Vagina (tissue), 2 donors: Measurements from ENCODE around the gene THG1L. TPM values are rescaled to one million over a fixed set of nuclear protein-coding genes. Genes with fewer than 3 reads are reported as not detected.

Source experiments
- DNase-seq, 2 donors: peaks; one replicate each; pipeline ENCODE4 v3.0.0-alpha.2; 2017; ENCODE audit errors: extremely low spot score in 2 of 2
- H3K27ac ChIP-seq: fragments of 200-600 bp; sonication (generic); one replicate; pipeline ENCODE4 v1.5.1; 2019
- H3K27me3 ChIP-seq: fragments of 200-600 bp; sonication (generic); one replicate; pipeline ENCODE4 v1.5.1; 2019
- H3K36me3 ChIP-seq, 2 donors: fragments of 200-600 bp; sonication (generic); one replicate each; pipeline ENCODE4 v1.5.1; 2017 to 2019
- H3K4me1 ChIP-seq: fragments of 200-600 bp; sonication (generic); one replicate; pipeline ENCODE4 v1.5.1; 2019
- H3K4me3 ChIP-seq, 2 donors: fragments of 200-600 bp; sonication (generic); 1 replicate in 1 of 2; 2 replicates in 1 of 2; pipeline ENCODE4 v1.5.1; 2016 to 2019
- H3K9me3 ChIP-seq: fragments of 200-600 bp; sonication (generic); one replicate; pipeline ENCODE4 v1.5.1; 2019
- CTCF ChIP-seq, 3 experiments: fragments of 450-650 bp in 2 of 3; fragments of 200-600 bp in 1 of 3; sonication (generic) in 1 of 3; IDR thresholded peaks; one replicate each; pipeline ENCODE4 v1.5.1; 2017 to 2019; ENCODE audit warnings: antibody characterized with exemption in 3 of 3, mild to moderate bottlenecking in 2 of 3, moderate library complexity in 2 of 3
- POLR2A ChIP-seq, 2 donors: fragments of 450-650 bp; IDR thresholded peaks; one replicate each; pipeline ENCODE4 v1.6.1; 2017; ENCODE audit warnings: antibody characterized with exemption in 2 of 2, mild to moderate bottlenecking in 2 of 2, moderate library complexity in 2 of 2
- POLR2AphosphoS5 ChIP-seq, 2 donors: sonication (generic); formaldehyde crosslinking; IDR thresholded peaks; one replicate each; pipeline ENCODE4 v1.9.0; 2017; ENCODE audit warnings: antibody characterized with exemption in 2 of 2, mild to moderate bottlenecking in 2 of 2, low read depth in 1 of 2; ENCODE audit not compliant: insufficient read depth in 1 of 2
- intact Hi-C: fragments of 100-400 bp; cut with DNase I; formaldehyde crosslinking; loops from one replicate; pipeline ENCODE4 v1.15.1; 2023
- total RNA-seq: library from RNA; depleted of rRNA; stranded (reverse); fragments of >200 nt; gene quantifications from one replicate; pipeline ENCODE4 v1.2.3, GENCODE V29; 2016

The THG1L gene
- total RNA-seq, 1 donor from 2014 or later = 10.3 TPM

DNA sequence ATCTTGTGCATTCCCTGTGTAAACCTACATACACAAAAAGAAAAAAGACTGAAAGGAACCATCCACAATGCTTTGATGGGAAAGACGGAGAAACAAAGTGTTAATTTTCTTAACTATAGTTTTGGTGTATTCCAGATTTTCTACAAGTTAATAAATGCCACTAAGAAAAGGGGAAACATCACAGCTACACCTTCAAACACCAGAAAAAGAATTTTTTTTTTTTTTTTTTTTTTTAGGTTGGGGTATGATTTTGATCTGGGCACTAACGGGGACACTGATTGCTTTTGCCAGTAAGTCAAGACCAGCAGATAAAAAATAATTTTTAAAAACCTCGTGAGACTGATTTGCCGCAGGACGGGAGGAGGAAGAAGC lies 334 bp upstream of the THG1L start:
- no peak for DNase-seq
- Histone ChIP-seq H3K36me3 (no peaks in the 10 kb centered on the region), H3K27me3 (no peaks in the 10 kb centered on the region), H3K27ac (peak overlapping the region; percentile 91), H3K4me3 (peak overlapping the region in 1 of 2 donors; percentile 68), H3K9me3 (no peaks in the 10 kb centered on the region), H3K4me1 (peaks cover 7% of the 10 kb centered on the region)
- intact Hi-C loops = no loop called here
- TF ChIP-seq CTCF (IDR thresholded peaks at IDR 0.05) (no peak), POLR2A (IDR thresholded peaks at IDR 0.05) (no peak), POLR2AphosphoS5 (IDR thresholded peaks at IDR 0.05; ENCODE audit: insufficient read depth in 1 of 2, low read depth in 1 of 2) (no peak)

DNA sequence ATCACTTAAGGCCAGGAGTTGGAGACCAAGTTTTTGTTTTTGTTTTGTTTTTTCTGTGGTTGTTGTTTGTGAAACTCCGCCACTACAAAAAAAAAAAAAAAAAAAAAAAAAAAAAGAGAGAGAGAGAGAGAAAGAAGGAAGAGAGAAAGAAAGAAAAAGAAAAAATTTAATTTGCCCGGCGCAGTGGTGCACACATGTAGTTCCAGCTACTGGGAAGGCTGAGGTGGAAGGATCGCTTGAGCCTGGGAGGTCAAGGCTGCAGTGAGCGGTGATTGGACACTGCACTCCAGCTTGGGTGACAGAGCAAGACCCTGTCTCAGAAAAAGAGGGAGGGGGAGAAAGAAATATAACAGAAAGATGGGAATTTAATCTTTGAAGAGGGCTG lies 902 bp downstream of the THG1L start:
- no peak for TF ChIP-seq CTCF (IDR thresholded peaks at IDR 0.05)
- TF ChIP-seq POLR2A (IDR thresholded peaks at IDR 0.05) = no peak
- TF ChIP-seq POLR2AphosphoS5 (IDR thresholded peaks at IDR 0.05; ENCODE audit: insufficient read depth in 1 of 2, low read depth in 1 of 2) = no peak
- Histone ChIP-seq H3K4me3 (peak overlapping the region; percentile 55 to 68), H3K36me3 (peaks cover 0 to 3% of the 10 kb centered on the region in 2 donors), H3K4me1 (peaks cover 7% of the 10 kb centered on the region), H3K9me3 (no peaks in the 10 kb centered on the region), H3K27ac (peak overlapping the region; percentile 91), H3K27me3 (no peaks in the 10 kb centered on the region)
- DNase-seq = no peak
- intact Hi-C loops = no loop called here

- Histone ChIP-seq H3K27ac (no peak overlapping the region), H3K4me1 (peaks cover 7% of the 10 kb centered on the region), H3K4me3 (no peak overlapping the region), H3K36me3 (peaks cover 0 to 7% of the 10 kb centered on the region in 2 donors), H3K9me3 (no peaks in the 10 kb centered on the region), H3K27me3 (no peaks in the 10 kb centered on the region)
- DNase-seq = no peak
- intact Hi-C loops = no loop called here
- TF ChIP-seq POLR2AphosphoS5 (IDR thresholded peaks at IDR 0.05; ENCODE audit: insufficient read depth in 1 of 2, low read depth in 1 of 2) = no peak
- no peak for TF ChIP-seq POLR2A (IDR thresholded peaks at IDR 0.05)
- no peak for TF ChIP-seq CTCF (IDR thresholded peaks at IDR 0.05)
These were observed 1.5 kb downstream of the THG1L start for GRCh38 chr5:157732596-157733262.

- Histone ChIP-seq H3K4me1 (peaks cover 7% of the 10 kb centered on the region), H3K4me3 (no peak overlapping the region), H3K9me3 (no peaks in the 10 kb centered on the region), H3K36me3 (peaks cover 5 to 17% of the 10 kb centered on the region in 2 donors), H3K27me3 (no peaks in the 10 kb centered on the region), H3K27ac (no peak overlapping the region)
- TF ChIP-seq POLR2A (IDR thresholded peaks at IDR 0.05) = no peak
- TF ChIP-seq CTCF (IDR thresholded peaks at IDR 0.05) = no peak
- no peak for TF ChIP-seq POLR2AphosphoS5 (IDR thresholded peaks at IDR 0.05; ENCODE audit: insufficient read depth in 1 of 2, low read depth in 1 of 2)
- intact Hi-C loops = no loop called here
- DNase-seq = no peak
These were observed 3.2 kb downstream of the THG1L start for GRCh38 chr5:157734436-157734835.

DNA sequence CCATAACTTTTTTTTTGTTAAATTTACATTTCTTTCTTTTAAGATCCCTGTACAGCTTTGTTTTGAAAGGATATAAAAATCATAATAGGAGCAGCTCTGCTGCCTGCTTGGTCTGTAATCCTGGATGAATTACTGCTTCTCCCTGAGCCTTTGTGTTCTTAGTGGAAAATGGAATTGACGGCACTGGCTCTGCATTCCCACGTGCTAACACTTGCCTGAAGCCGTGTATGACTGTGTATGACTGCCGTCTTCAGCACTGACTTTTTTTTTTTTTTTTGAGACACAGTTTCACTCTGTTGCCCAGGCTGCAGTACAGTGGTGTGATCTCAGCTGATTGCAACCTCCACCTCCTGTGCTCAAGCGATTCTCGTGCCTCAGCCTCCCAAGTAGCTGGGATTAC lies 4.8 kb downstream of the THG1L start:
- H3K4me1 ChIP-seq = peaks cover 7% of the 10 kb centered on the region
- H3K4me3 ChIP-seq = no peak overlapping the region
- no peak for DNase-seq
- H3K36me3 ChIP-seq = peaks cover 7 to 21% of the 10 kb centered on the region in 2 donors
- H3K27me3 ChIP-seq = no peaks in the 10 kb centered on the region
- TF ChIP-seq POLR2A (IDR thresholded peaks at IDR 0.05) = no peak
- no peak for TF ChIP-seq CTCF (IDR thresholded peaks at IDR 0.05)
- TF ChIP-seq POLR2AphosphoS5 (IDR thresholded peaks at IDR 0.05; ENCODE audit: insufficient read depth in 1 of 2, low read depth in 1 of 2) = no peak
- H3K27ac ChIP-seq = no peak overlapping the region
- intact Hi-C loops = no loop called here
- no peaks in the 10 kb centered on the region for H3K9me3 ChIP-seq
